GM12878 (cell line): Measurements from ENCODE around the gene SLC12A6. TPM values are rescaled to one million over a fixed set of nuclear protein-coding genes. Genes with fewer than 3 reads are reported as not detected.

Source experiments
- ATAC-seq: fragments of 200-7000 bp; cut with Tn5 transposase; 3 replicates; pipeline ENCODE4 v1.9.1; 2020; ENCODE audit warnings: mild to moderate bottlenecking, moderate library complexity
- BruUV-seq: library from RNA; stranded (reverse); fragments of 400-500 nt; replicated peaks from 2 replicates; lab custom pipeline; 2021; lab: Mats Ljungman, UMichigan
- CTCF ChIA-PET: fragments of 300-600 bp; sonication (Branson Sonifier 250); formaldehyde crosslinking; extraction: SDS; loops from one replicate; lab custom pipeline; 2021; ENCODE audit warnings: inconsistent platforms; lab: Yijun Ruan, JAX
- POLR2A ChIA-PET: fragments of 350-600 bp; formaldehyde crosslinking; extraction: SDS; loops from one replicate; lab custom pipeline; 2021; ENCODE audit warnings: inconsistent platforms; lab: Charles Lee
- RAD21 ChIA-PET: fragments of 300-600 bp; sonication (Branson Sonifier 250); formaldehyde crosslinking; loops from one replicate; lab custom pipeline; 2023; ENCODE audit warnings: antibody characterized with exemption; ENCODE audit not compliant: unreplicated experiment; lab: Charles Lee
- SMC1A ChIA-PET: fragments of 300-600 bp; sonication (Branson Sonifier 250); formaldehyde crosslinking; loops from one replicate; lab custom pipeline; 2023; ENCODE audit not compliant: unreplicated experiment, uncharacterized antibody; lab: Charles Lee
- DNase-seq: peaks from one replicate; pipeline ENCODE4 v3.0.0-alpha.2; 2011; ENCODE audit warnings: low read depth, low spot score
- FAIRE-seq: peaks from 3 replicates; lab custom pipeline; 2011; peaks lifted over from hg19 to GRCh38; lab: Jason Lieb, UNC
- H2AFZ ChIP-seq: 2 replicates; pipeline ENCODE4 v1.6.0; 2011; ENCODE audit warnings: low read depth, low read length, control low read depth; ENCODE audit not compliant: control insufficient read depth
- H3K27ac ChIP-seq: 2 replicates; pipeline ENCODE4 v1.5.1; 2011; ENCODE audit warnings: control low read depth; ENCODE audit not compliant: control insufficient read depth, insufficient read depth
- H3K27me3 ChIP-seq, 2 experiments: replicated peaks in 1 of 2; 2 replicates each; pipeline versions ENCODE4 v1.6.0 to v1.6.1; 2011; ENCODE audit warnings: low read length in 1 of 2; ENCODE audit not compliant: control insufficient read depth in 2 of 2, insufficient read depth in 2 of 2
- H3K36me3 ChIP-seq, 2 experiments: 2 replicates each; pipeline ENCODE4 v1.5.1; 2011; ENCODE audit warnings: low read length in 1 of 2; ENCODE audit not compliant: control insufficient read depth in 2 of 2, insufficient read depth in 2 of 2
- H3K4me1 ChIP-seq: 2 replicates; pipeline ENCODE4 v1.6.1; 2011; ENCODE audit warnings: mild to moderate bottlenecking, low read length, moderate library complexity, mixed read lengths; ENCODE audit not compliant: control insufficient read depth, insufficient read depth
- H3K4me2 ChIP-seq: 2 replicates; pipeline ENCODE4 v1.6.0; 2011; ENCODE audit warnings: control low read depth; ENCODE audit not compliant: control insufficient read depth, insufficient read depth
- H3K4me3 ChIP-seq: fragments of 200-600 bp; sonication (generic); 2 replicates; pipeline ENCODE4 v1.5.1; 2016
- H3K79me2 ChIP-seq: 2 replicates; pipeline ENCODE4 v1.6.0; 2011; ENCODE audit warnings: low read length; ENCODE audit not compliant: control insufficient read depth, insufficient read depth
- H3K9ac ChIP-seq: 2 replicates; pipeline ENCODE4 v1.8.0; 2011; ENCODE audit warnings: low read length, control low read depth, mixed read lengths; ENCODE audit not compliant: control insufficient read depth, insufficient read depth
- H3K9me3 ChIP-seq: replicated peaks from 3 replicates; pipeline ENCODE4 v1.5.1; 2011; ENCODE audit warnings: mild to moderate bottlenecking, low read length; ENCODE audit not compliant: control insufficient read depth, insufficient read depth
- H4K20me1 ChIP-seq: 2 replicates; pipeline ENCODE4 v1.6.0; 2011; ENCODE audit not compliant: control insufficient read depth, insufficient read depth
- BHLHE40 ChIP-seq, 2 experiments: fragments of 450-650 bp in 1 of 2; IDR thresholded peaks; 2 replicates each; pipeline ENCODE4 v1.6.1; 2011 to 2017; ENCODE audit warnings: low read depth in 2 of 2, borderline replicate concordance in 1 of 2, improper control_type of control experiment in 1 of 2, low read length in 1 of 2, mild to moderate bottlenecking in 1 of 2
- EGR1 ChIP-seq, 2 experiments: IDR thresholded peaks; 1 replicate in 1 of 2; 2 replicates in 1 of 2; pipeline ENCODE4 v1.6.1; 2011 to 2012; ENCODE audit warnings: low read depth in 2 of 2, low read length in 2 of 2, borderline replicate concordance in 1 of 2, mild to moderate bottlenecking in 1 of 2, moderate library complexity in 1 of 2
- FOXK2 ChIP-seq: fragments of 450-650 bp; IDR thresholded peaks from 2 replicates; pipeline ENCODE4 v1.6.1; 2017; ENCODE audit warnings: mild to moderate bottlenecking, moderate library complexity
- IKZF1 ChIP-seq: fragments of 450-650 bp; conservative IDR thresholded peaks from 2 replicates; pipeline ENCODE4 v1.6.1; 2017; ENCODE audit warnings: antibody characterized with exemption, mild to moderate bottlenecking
- JUND ChIP-seq: IDR thresholded peaks from 2 replicates; pipeline ENCODE4 v1.6.1; 2012; ENCODE audit warnings: low read depth, mild to moderate bottlenecking, low read length, improper control_type of control experiment, moderate library complexity
- NFXL1 ChIP-seq: fragments of 450-650 bp; IDR thresholded peaks from 2 replicates; pipeline ENCODE4 v1.6.1; 2017; ENCODE audit warnings: antibody characterized with exemption, mild to moderate bottlenecking, borderline replicate concordance
- SIN3A ChIP-seq: IDR thresholded peaks from 2 replicates; pipeline ENCODE4 v1.6.1; 2012; ENCODE audit warnings: low read depth, low read length, improper control_type of control experiment
- SUPT20H ChIP-seq: IDR thresholded peaks from 2 replicates; pipeline ENCODE4 v1.6.1; 2011; ENCODE audit warnings: low read depth, mild to moderate bottlenecking, low read length, moderate library complexity, borderline replicate concordance; ENCODE audit not compliant: control insufficient read depth
- ZBTB11 ChIP-seq: fragments of 450-650 bp; formaldehyde crosslinking; IDR thresholded peaks from 2 replicates; pipeline ENCODE4 v1.5.0; 2022; ENCODE audit warnings: mild to moderate bottlenecking, missing genetic modification characterization
- WGBS: methylation state at CpG from one replicate; pipeline ENCODE4 v1.1.6; 2016; ENCODE audit warnings: low lambda C conversion rate; ENCODE audit not compliant: insufficient replicate concordance, insufficient coverage; ENCODE audit errors: missing lambda C conversion rate; 5-methylcytosine and 5-hydroxymethylcytosine counted together
- in situ Hi-C: fragments of 300-500 bp; cut with MboI; formaldehyde crosslinking; loops from 9 replicates; pipeline ENCODE4 v1.14.3; 2018; ENCODE audit warnings: mixed read lengths
- intact Hi-C: fragments of 100-400 bp; cut with micrococcal nuclease; formaldehyde crosslinking; loops from one replicate; pipeline ENCODE4 v1.14.2; 2022; ENCODE audit not compliant: unreplicated experiment
- polyA plus RNA-seq, 11 experiments: library from polyadenylated mRNA; depleted of rRNA in 4 of 11; unstranded in 6 of 11; stranded (reverse) in 5 of 11; fragments of >200 nt; fragmentation: Nextera tagmentation in 4 of 11; fragmentation: Illumina TruSeq in 1 of 11; extraction: Ambion mirVana in 4 of 11; extraction: Trizol in 1 of 11; gene quantifications; 1 replicate in 1 of 11; 2 replicates in 10 of 11; pipeline versions ENCODE4 v1.2.1 to v1.2.3, GENCODE V29; 2011 to 2016; ENCODE audit warnings: inconsistent platforms in 2 of 11, missing spikeins in 2 of 11, low read depth in 1 of 11
- total RNA-seq, 4 experiments: library from RNA; depleted of rRNA in 3 of 4; stranded (reverse); fragments of >200 nt in 3 of 4; fragmentation: Illumina TruSeq in 1 of 4; extraction: Trizol in 1 of 4; gene quantifications; 2 replicates each; pipeline versions ENCODE4 v1.2.1 to v1.2.3, GENCODE V29; 2013 to 2021
- TF ChIP-seq, protein P1 (sequence below): fragments of 450-650 bp; IDR thresholded peaks from 2 replicates; pipeline ENCODE4 v1.6.1; 2016; ENCODE audit warnings: mild to moderate bottlenecking, moderate library complexity, borderline replicate concordance
- TF ChIP-seq, protein P2 (sequence below), 3 experiments: IDR thresholded peaks in 2 of 3; conservative IDR thresholded peaks in 1 of 3; 2 replicates each; pipeline ENCODE4 v1.5.1; 2011; ENCODE audit warnings: low read depth in 3 of 3, low read length in 3 of 3, mild to moderate bottlenecking in 3 of 3, control low read depth in 2 of 3, moderate library complexity in 2 of 3, inconsistent platforms in 1 of 3, mixed read lengths in 1 of 3; ENCODE audit not compliant: control insufficient read depth in 2 of 3, insufficient read depth in 1 of 3; ENCODE audit errors: extremely low read depth in 1 of 3

SLC12A6 gene
- total and polyA plus RNA-seq, 10 of the 15 experiments (the other 5 are each of a cell fraction or from before 2014, with no cell fraction given): 4.7 to 94.4 (median 34.2) TPM

DNA sequence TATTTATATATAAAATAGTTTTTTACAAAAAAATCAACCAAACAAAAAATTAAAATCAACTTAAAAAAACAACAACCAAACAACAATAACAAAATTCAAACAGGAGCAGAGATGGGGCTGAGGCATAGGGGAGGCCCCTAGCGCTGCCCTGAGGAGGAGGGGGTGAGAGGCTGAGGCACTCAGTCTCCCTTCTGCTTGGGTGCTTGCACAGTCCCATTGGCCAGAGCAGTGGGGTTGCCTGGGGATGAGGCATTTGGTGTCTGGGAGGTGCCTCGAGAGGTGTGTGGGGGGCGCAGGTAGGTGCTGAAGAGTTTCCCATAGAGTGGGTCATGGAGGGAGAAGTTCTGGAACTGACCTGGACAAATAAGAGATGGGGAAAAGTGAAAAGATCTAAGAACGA, 21.4 kb upstream of the SLC12A6 start (continued):
- no peak for TF ChIP-seq ZBTB11 (CRISPR knock-in tag)
- TF ChIP-seq BHLHE40 (IDR thresholded peaks at IDR 0.05; ENCODE audit: borderline replicate concordance in 1 of 2, low read depth in 2 of 2, low read length in 1 of 2): no peak
- TF ChIP-seq IKZF1: no peak
- no peak for TF ChIP-seq JUND

DNA sequence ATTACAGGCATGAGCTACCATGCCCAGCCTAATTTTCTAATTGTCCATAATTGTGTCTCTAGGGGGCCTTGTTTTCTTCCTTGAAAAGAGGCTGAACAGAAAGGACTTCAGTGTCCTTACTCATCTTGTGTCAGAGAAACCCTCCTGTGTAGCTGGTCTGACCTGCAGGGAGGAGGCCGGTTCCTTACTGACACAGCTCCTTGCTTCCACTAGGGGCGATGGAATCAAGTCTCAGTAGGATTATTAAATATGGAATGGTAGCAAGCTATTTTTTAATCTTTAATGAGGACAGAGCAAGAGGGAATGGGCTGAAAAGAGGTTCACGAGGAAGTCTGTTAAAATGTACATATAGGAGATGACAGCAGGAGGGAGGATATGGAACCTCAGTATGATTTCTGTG, 20.8 kb upstream of the SLC12A6 start:
- H3K4me2 ChIP-seq: no peak overlapping the region
- in situ Hi-C loops: no loop called here
- no peak for FAIRE-seq
- no peak for DNase-seq
- H4K20me1 ChIP-seq: no peaks in the 10 kb centered on the region
- no peaks in the 10 kb centered on the region for H3K9me3 ChIP-seq
- RAD21 ChIA-PET: interaction anchor here (1.0 to 1.5 kb wide), 2 partner anchors 9 to 21 kb away, joined by 3 read pairs; partner anchors contain the start of genes LPCAT4 and SLC12A6
- BruUV-seq: no TSS peak
- no peaks in the 10 kb centered on the region for H3K79me2 ChIP-seq
- H3K9ac ChIP-seq: no peak overlapping the region
- H3K4me1 ChIP-seq: no peaks in the 10 kb centered on the region
- TF ChIP-seq, protein P1, sequence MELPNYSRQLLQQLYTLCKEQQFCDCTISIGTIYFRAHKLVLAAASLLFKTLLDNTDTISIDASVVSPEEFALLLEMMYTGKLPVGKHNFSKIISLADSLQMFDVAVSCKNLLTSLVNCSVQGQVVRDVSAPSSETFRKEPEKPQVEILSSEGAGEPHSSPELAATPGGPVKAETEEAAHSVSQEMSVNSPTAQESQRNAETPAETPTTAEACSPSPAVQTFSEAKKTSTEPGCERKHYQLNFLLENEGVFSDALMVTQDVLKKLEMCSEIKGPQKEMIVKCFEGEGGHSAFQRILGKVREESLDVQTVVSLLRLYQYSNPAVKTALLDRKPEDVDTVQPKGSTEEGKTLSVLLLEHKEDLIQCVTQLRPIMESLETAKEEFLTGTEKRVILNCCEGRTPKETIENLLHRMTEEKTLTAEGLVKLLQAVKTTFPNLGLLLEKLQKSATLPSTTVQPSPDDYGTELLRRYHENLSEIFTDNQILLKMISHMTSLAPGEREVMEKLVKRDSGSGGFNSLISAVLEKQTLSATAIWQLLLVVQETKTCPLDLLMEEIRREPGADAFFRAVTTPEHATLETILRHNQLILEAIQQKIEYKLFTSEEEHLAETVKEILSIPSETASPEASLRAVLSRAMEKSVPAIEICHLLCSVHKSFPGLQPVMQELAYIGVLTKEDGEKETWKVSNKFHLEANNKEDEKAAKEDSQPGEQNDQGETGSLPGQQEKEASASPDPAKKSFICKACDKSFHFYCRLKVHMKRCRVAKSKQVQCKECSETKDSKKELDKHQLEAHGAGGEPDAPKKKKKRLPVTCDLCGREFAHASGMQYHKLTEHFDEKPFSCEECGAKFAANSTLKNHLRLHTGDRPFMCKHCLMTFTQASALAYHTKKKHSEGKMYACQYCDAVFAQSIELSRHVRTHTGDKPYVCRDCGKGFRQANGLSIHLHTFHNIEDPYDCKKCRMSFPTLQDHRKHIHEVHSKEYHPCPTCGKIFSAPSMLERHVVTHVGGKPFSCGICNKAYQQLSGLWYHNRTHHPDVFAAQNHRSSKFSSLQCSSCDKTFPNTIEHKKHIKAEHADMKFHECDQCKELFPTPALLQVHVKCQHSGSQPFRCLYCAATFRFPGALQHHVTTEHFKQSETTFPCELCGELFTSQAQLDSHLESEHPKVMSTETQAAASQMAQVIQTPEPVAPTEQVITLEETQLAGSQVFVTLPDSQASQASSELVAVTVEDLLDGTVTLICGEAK: no peak
- no peak for TF ChIP-seq NFXL1
- TF ChIP-seq, protein P2, sequence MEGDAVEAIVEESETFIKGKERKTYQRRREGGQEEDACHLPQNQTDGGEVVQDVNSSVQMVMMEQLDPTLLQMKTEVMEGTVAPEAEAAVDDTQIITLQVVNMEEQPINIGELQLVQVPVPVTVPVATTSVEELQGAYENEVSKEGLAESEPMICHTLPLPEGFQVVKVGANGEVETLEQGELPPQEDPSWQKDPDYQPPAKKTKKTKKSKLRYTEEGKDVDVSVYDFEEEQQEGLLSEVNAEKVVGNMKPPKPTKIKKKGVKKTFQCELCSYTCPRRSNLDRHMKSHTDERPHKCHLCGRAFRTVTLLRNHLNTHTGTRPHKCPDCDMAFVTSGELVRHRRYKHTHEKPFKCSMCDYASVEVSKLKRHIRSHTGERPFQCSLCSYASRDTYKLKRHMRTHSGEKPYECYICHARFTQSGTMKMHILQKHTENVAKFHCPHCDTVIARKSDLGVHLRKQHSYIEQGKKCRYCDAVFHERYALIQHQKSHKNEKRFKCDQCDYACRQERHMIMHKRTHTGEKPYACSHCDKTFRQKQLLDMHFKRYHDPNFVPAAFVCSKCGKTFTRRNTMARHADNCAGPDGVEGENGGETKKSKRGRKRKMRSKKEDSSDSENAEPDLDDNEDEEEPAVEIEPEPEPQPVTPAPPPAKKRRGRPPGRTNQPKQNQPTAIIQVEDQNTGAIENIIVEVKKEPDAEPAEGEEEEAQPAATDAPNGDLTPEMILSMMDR (IDR thresholded peaks at IDR 0.05 in 2 of 3, conservative IDR thresholded peaks at IDR 0.05 in 1 of 3; ENCODE audit: control insufficient read depth in 2 of 3, extremely low read depth in 1 of 3, insufficient read depth in 1 of 3, low read depth in 3 of 3, low read length in 3 of 3): peak in 1 of 3 experiments; percentile 19; a peak in 1 of 6 replicates
- no peak for TF ChIP-seq EGR1 (IDR thresholded peaks at IDR 0.05; ENCODE audit: borderline replicate concordance in 1 of 2, low read depth in 2 of 2, low read length in 2 of 2)
- TF ChIP-seq SUPT20H: no peak
- no peak for TF ChIP-seq SIN3A
- TF ChIP-seq FOXK2: no peak
- TF ChIP-seq, all 136 proteins: peak for 1
- no peak overlapping the region for H3K27ac ChIP-seq
- POLR2A ChIA-PET: interaction anchor here (0.5 to 1.5 kb wide), 2 partner anchors 9 to 284 kb away, joined by 3 to 6 read pairs; partner anchors contain the start of gene LPCAT4
- no peaks in the 10 kb centered on the region for H3K27me3 ChIP-seq
- H3K36me3 ChIP-seq: peaks cover 0 to 16% of the 10 kb centered on the region in 2 experiments
- SMC1A ChIA-PET: interaction anchor here (0.6 to 1.1 kb wide), 2 partner anchors 22 to 42 kb away, joined by 3 read pairs; no protein-coding TSS in a partner anchor
- CTCF ChIA-PET: interaction anchor here (1.5 kb wide), 1 partner anchor 10 kb away, joined by 3 read pairs; no protein-coding TSS in a partner anchor
- WGBS: 65% methylated on average over 3 of the region's 3 CpGs
- no peak overlapping the region for H3K4me3 ChIP-seq
- intact Hi-C loops: no loop called here
- H2AFZ ChIP-seq: no peak overlapping the region
- no peak for ATAC-seq
